Measurements from ENCODE around the gene LSP1.

Gene LSP1

GRCh38 chr11:1913271-1914060, 60.6 kb downstream of the LSP1 start:
- in situ Hi-C loops (cut with HindIII; ENCODE audit: low pct_unique_long_range_greater_than_20kb, low sequenced_read_pairs), result no loop called here
- DNase-seq (ENCODE audit: low read depth in 1 of 2, low spot score in 1 of 2), result no peak
- no peak for TF ChIP-seq JUND (IDR thresholded peaks at IDR 0.05; ENCODE audit: low read depth)

GRCh38 chr11:1915795-1916131, 62.9 kb downstream of the LSP1 start:
- in situ Hi-C loops (cut with HindIII; ENCODE audit: low pct_unique_long_range_greater_than_20kb, low sequenced_read_pairs), result no loop called here
- TF ChIP-seq JUND (IDR thresholded peaks at IDR 0.05; ENCODE audit: low read depth), result no peak
- no peak for DNase-seq (ENCODE audit: low read depth in 1 of 2, low spot score in 1 of 2)

- DNase-seq (ENCODE audit: low read depth in 1 of 2, low spot score in 1 of 2), result no peak
- in situ Hi-C loops (cut with HindIII; ENCODE audit: low pct_unique_long_range_greater_than_20kb, low sequenced_read_pairs), result no loop called here
- no peak for TF ChIP-seq JUND (IDR thresholded peaks at IDR 0.05; ENCODE audit: low read depth)
Measured at GRCh38 chr11:1916132-1916985, 63.5 kb downstream of the LSP1 start.

- no peak for DNase-seq (ENCODE audit: low read depth in 1 of 2, low spot score in 1 of 2)
- in situ Hi-C loops (cut with HindIII; ENCODE audit: low pct_unique_long_range_greater_than_20kb, low sequenced_read_pairs), result no loop called here
- TF ChIP-seq JUND (IDR thresholded peaks at IDR 0.05; ENCODE audit: low read depth), result no peak
Measured at GRCh38 chr11:1916986-1917522, 64.2 kb downstream of the LSP1 start.

GRCh38 chr11:1917523-1918435, 64.9 kb downstream of the LSP1 start:
- in situ Hi-C loops (cut with HindIII; ENCODE audit: low pct_unique_long_range_greater_than_20kb, low sequenced_read_pairs), result no loop called here
- no peak for TF ChIP-seq JUND (IDR thresholded peaks at IDR 0.05; ENCODE audit: low read depth)
- peak in 1 of 2 experiments; percentile 31 for DNase-seq (ENCODE audit: low read depth in 1 of 2, low spot score in 1 of 2)

- TF ChIP-seq JUND (IDR thresholded peaks at IDR 0.05; ENCODE audit: low read depth), result no peak
- DNase-seq (ENCODE audit: low read depth in 1 of 2, low spot score in 1 of 2), result peak; percentile 31 to 45
- in situ Hi-C loops (cut with HindIII; ENCODE audit: low pct_unique_long_range_greater_than_20kb, low sequenced_read_pairs), result no loop called here
Measured at GRCh38 chr11:1918436-1919315, 65.8 kb downstream of the LSP1 start.

- TF ChIP-seq JUND (IDR thresholded peaks at IDR 0.05; ENCODE audit: low read depth), result no peak
- in situ Hi-C loops (cut with HindIII; ENCODE audit: low pct_unique_long_range_greater_than_20kb, low sequenced_read_pairs), result no loop called here
- peak; percentile 18 to 33 for DNase-seq (ENCODE audit: low read depth in 1 of 2, low spot score in 1 of 2)
Measured at GRCh38 chr11:1919391-1920127, 66.7 kb downstream of the LSP1 start, which contains the start of gene TNNT3. TNNT3 (plus strand) TSS chr11:1919703; CDS start chr11:1922875, 3,172 bp downstream.

GRCh38 chr11:1920128-1920908, 67.4 kb downstream of the LSP1 start:
- no peak for TF ChIP-seq JUND (IDR thresholded peaks at IDR 0.05; ENCODE audit: low read depth)
- in situ Hi-C loops (cut with HindIII; ENCODE audit: low pct_unique_long_range_greater_than_20kb, low sequenced_read_pairs), result no loop called here
- no peak for DNase-seq (ENCODE audit: low read depth in 1 of 2, low spot score in 1 of 2)

GRCh38 chr11:1920909-1921573, 68.2 kb downstream of the LSP1 start:
- DNase-seq (ENCODE audit: low read depth in 1 of 2, low spot score in 1 of 2), result no peak
- in situ Hi-C loops (cut with HindIII; ENCODE audit: low pct_unique_long_range_greater_than_20kb, low sequenced_read_pairs), result no loop called here
- TF ChIP-seq JUND (IDR thresholded peaks at IDR 0.05; ENCODE audit: low read depth), result no peak

Measured in T47D (cell line).